GM19463 (cell line): ENCODE measurements around the gene PGD.
"Not testable (repeated sequence)": the region's sequence is repeated elsewhere in the genome, so short reads cannot be mapped to it uniquely, and the experiment has no call there.

Source experiments
- ATAC-seq: cut with Tn5 transposase; IDR thresholded peaks from one replicate; pipeline ENCODE4 v1.9.1; 2021; ENCODE audit warnings: mild to moderate bottlenecking, moderate library complexity; ENCODE audit not compliant: unreplicated experiment

The PGD gene

GRCh38 chr1:10433790-10434189, 34.9 kb downstream of the PGD start:
- no peak for ATAC-seq

DNA sequence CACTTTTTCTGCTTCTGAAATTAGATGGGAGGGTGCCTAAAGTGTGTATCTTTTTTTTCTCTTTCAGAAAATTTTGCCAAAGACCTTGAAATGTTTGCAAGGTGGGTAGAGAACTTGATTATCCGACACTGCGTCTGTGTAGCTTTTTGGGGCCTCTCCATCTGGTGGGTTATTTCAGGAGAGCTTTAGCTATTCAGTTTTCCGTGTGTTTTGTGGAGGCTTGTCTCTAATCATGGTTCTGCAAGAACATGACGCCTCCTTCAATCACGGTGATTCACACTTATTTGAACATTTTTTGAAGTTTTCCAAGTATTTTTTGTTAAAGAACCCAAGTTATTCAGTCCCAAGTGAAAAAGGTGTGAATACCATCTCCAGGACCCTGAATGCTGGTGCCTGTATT, 35.7 kb downstream of the PGD start:
- ATAC-seq = no peak

DNA sequence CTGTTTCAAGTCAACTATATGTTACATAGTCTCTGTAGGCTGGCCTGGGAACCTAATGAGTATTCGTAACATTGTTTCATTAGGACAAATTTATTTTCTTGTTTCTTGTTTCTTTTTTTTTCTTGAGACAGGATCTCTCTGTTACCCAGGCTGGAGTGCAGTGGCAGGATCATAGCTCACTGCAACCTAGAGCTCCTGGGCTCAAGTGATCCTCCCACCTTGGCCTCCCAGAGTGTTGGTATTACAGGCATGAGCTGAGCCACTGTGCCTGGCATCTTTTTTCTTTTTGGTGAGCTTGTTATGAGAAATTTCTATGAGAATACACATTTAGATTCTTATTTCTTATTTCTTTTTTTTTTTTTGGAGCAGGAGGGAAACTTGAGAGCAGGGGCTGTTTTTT, 38.2 kb downstream of the PGD start:
- ATAC-seq = no peak

DNA sequence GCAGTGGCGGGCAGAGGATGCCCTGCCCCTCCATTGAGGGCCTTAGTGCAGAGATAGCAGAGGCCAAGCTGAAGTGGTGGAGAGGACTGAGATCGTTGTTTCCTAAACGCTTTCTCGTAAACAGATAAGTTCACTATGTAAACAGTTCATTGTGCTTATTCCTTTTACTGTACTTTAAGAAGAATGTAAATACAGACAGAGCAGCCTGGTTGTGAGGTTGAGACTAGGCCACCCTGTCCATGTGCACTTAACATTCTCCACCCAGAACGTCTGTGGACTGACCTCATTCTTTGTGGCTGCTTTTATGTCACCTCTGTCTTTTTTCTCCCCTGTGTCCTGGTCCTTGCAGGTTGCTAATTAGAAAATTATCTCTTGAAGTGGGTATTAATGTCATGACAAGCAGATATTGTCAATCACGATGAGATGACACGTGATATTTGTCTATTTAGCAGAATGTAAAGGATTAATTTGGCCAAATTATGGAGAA, 39.9 kb downstream of the PGD start:
- ATAC-seq = no peak

GRCh38 chr1:10440305-10440704, 41.4 kb downstream of the PGD start:
- no peak for ATAC-seq

GRCh38 chr1:10440794-10441193, 41.9 kb downstream of the PGD start:
- ATAC-seq = no peak

DNA sequence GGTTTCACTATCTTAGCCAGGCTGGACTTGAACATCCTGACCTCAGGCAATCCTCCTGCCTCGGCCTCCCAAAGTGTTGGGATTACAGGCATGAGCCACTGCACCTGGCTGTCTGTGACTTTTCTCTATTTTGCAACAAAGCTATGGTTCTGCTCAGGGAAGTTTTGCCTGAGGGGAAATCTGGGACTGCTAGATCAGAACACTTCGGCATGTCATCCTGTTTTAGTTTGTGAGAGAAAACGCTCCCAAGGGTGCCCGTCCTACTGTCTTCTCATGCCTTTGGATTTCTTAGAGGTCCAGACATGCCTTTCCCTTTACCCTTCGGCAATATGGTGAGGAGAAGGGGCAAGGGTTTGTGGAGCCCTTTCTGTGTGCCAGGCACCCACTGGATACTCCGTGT, 45.4 kb downstream of the PGD start:
- ATAC-seq = no peak

DNA sequence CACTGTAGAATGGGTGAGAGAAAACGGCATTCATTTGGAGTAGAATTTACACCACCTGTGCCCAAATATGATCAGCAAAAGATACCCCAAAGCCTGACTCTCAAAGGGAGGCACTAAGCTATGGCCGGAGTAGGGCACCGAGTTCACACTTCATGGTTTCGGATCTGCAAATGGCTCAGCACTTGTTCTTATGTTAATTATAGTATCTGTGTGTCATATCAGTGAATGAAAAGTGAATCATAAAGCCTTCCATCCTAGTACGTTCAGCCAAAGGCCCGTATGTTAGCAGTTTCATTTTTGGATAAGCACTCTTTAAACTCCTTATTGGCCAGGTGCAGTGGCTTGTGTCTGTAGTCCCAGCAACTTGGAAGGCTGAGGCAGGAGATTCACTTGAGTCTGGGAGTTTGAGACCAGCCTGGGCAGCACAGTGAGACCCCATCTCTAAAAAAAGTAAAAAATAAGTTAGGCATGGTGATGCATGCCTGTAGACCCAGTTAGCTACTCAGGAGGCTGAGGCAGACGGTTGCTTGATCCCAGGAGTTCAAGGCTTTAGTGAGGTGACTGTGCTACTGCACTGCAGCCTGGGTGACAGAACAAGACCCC, 46.0 kb downstream of the PGD start:
- no peak for ATAC-seq

DNA sequence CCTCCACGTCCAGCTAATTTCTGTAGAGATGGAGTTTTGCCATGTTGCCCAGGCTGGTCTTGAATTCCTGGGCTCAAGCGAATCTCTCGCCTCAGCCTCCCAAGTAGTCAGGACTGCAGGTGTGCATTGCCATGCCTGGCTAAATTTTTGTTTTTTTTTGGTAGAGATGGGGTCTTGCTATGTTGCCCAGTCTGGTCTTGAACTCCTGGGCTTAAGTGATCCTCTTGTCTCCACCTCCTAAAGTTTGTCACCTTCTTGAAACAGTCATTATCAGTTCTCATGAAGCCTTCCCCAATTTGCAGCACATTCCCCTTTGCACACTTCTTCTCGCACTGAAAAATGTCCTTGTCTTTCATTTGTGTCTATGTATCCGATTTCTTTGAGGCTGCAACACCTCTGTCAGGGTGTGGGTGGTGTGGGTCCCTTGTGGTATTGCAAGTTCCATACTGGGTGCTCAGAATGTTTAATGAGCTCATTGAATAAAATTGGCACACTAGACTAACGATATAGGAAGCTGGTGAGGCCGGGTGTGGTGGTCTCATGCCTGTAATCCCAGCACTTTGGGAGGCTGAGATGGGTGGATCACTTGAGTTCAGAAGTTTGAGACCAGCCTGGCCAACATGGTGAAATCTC, 48.0 kb downstream of the PGD start:
- ATAC-seq = no peak

DNA sequence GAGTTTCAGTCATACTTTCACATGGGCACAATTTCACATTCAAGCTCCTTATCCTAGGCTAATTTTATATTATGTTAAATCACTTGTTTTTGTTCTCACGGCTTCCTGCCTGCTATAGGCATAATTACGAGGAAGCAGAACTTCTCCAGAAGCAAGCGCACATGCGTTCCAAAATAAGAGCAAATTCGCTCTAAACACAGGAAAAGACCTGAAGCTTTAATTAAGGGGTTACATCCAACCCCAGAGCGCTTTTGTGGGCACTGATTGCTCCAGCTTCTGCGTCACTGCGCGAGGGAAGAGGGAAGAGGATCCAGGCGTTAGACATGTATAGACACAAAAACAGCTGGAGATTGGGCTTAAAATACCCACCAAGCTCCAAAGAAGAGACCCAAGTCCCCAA, 50.9 kb downstream of the PGD start, which contains the start of gene CORT:
CORT (plus strand) TSS at position 281 of the 400 bp plus-strand sequence. CDS start 193 bp downstream, outside the sequence.
- no peak for ATAC-seq

DNA sequence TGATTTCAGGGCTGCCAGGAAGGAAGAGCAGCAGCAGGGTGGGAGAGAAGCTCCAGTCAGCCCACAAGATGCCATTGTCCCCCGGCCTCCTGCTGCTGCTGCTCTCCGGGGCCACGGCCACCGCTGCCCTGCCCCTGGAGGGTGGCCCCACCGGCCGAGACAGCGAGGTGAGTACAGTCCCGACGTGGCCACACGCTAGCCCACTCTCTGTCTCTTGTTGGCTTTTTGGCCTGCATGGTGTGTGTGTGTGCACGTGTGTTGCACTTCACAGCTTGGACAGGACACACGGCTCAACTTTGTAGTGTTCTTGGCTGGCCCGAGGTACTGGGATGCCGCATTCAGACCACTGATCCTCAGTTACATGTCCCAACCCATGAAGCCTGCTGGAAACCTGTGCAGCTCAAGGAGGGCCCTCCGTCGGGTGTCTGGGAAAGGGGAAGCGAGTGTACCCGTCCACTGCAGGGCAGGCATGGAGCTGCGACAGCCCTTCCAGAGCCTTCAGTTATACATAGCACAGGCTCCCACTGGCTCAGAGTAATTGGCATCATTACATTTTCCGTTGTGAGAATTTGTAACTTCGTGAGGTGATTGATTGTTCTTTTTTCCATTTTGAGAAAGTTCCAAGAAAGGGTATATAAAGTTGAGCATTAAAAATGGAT, 51.4 kb downstream of the PGD start:
- no peak for ATAC-seq

GRCh38 chr1:10450836-10451235, 52.0 kb downstream of the PGD start:
- no peak for ATAC-seq

DNA sequence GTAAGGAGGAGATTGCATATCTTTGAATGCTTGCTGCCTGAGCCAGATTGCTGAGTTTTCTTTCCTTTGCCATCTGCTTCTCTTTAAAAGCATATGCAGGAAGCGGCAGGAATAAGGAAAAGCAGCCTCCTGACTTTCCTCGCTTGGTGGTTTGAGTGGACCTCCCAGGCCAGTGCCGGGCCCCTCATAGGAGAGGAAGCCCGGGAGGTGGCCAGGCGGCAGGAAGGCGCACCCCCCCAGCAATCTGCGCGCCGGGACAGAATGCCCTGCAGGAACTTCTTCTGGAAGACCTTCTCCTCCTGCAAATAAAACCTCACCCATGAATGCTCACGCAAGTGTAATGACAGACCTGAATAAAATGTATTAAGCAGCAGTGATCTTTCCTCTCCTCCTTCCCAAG, 52.4 kb downstream of the PGD start:
- ATAC-seq = no peak

DNA sequence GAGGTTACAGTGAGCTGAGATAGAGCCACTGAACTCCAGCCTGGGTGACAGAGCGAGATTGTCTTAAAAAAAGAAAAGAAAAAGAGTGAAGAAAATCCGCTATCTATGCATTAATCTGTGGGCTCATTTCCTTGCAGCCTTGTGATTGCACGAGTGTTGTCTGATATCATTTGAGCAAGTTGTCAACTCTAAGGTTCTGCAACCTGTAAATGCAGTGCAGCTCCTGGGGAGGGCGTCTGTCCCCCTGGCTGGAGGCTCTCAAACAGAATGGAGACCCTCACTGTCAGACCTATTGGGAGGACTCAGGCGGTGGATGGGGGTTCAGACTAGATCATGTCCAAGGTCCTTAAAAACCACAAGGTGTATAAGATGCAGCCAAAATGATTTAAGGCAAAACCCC, 57.2 kb downstream of the PGD start:
- ATAC-seq = no peak

- no peak for ATAC-seq
These were observed 57.8 kb downstream of the PGD start for GRCh38 chr1:10456661-10457060.

DNA sequence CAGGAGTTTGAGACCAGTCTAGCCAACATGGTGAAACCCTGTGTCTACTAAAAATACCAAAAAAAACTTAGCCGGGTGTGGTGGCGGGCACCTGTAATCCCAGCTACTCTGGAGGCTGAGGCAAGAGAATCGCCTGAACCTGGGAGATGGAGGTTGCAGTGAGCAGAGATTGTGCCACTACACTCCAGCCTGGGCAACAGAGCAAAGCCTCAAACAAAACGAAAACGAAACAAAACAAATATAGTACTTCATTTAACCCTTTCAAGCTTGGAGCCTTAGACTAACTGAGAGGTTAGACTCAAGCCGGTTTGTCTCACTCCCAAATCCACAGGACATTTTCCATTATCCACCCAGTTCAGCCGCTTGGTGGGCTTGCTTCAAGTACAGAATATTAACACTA, 58.6 kb downstream of the PGD start:
- ATAC-seq = not testable (repeated sequence)

DNA sequence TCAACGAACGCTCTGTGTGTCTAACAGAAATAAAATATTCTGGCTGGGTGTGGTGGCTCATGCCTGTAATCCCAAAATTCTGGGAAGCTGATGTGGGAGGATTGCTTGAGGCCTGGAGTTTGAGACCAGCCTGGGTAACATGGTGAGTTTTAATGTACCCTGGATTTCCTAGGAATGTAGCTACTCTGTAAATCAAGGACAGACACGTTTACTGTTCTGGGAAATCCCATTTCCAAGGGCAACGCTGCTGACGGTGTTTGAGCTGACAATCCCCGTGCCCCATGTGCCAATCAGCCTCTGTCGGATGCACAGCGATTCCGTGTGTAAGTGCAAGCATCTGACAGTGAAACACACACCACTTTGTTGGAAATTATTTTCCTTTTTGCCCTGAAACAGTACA, 59.0 kb downstream of the PGD start:
- no peak for ATAC-seq

DNA sequence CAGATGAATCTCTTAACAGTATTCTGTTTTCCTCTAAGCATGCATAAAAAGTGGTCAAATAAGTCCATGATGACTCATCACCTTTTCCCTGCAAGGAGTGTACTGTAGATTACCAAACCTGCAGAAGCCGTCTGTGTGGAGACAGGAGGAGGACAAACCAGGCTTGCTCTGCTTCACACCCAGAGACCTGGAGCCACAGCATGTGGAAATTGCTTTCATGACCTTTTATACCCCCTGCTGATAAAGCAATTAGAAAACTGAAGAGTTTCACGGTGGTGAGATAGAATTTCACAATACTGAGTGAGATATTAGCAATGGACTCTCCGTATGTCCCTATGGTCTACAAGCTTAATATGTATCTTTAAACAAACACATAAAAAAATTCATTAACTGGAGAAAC, 60.3 kb downstream of the PGD start:
- ATAC-seq = no peak

- ATAC-seq = no peak
These were observed 68.2 kb downstream of the PGD start for GRCh38 chr1:10467078-10467477.

DNA sequence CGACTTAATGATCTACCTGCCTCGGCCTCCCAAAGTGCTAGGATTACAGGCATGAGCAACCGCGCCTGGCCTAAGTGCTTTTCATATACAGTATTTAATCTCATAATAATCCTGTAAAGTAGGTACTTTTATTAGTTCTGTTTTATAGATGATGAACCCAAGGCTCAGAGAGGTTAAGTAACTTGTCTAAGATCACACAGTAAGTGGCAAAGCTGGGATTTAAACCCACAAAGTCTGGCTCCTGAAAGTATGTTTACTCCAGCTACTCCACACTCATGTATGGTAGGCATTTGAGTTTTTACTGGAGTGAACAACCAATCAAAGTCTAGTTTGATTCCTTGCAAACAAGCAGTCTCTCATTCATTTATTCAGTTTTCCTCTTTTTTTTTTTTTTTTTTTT, 71.2 kb downstream of the PGD start:
- ATAC-seq = no peak
